WTC11 (cell line): ENCODE data around the gene CYBB. TPM values are rescaled to one million over a fixed set of nuclear protein-coding genes. Genes with fewer than 3 reads are reported as not detected.

Experiments
- ATAC-seq: fragments of 200-7000 bp; cut with Tn5 transposase; 2 replicates; pipeline ENCODE4 v1.10.0; 2021; ENCODE audit warnings: mild to moderate bottlenecking, moderate library complexity
- CTCF ChIA-PET: fragments of 300-600 bp; sonication (Branson Sonifier 250); formaldehyde crosslinking; loops from one replicate; lab custom pipeline; 2021; ENCODE audit warnings: antibody characterized with exemption; lab: Charles Lee
- POLR2A ChIA-PET: fragments of 350-600 bp; sonication (Branson Sonifier 250); formaldehyde crosslinking; loops from one replicate; lab custom pipeline; 2021; ENCODE audit warnings: antibody characterized with exemption; lab: Charles Lee
- DNase-seq: peaks from one replicate; pipeline ENCODE4 v3.0.0; 2021; ENCODE audit warnings: low spot score
- H3K27ac Mint-ChIP-seq: 2 replicates; pipeline ENCODE4 v1.8.0; 2021; ENCODE audit warnings: mixed read lengths
- H3K27me3 Mint-ChIP-seq: 2 replicates; pipeline ENCODE4 v1.8.0; 2021; ENCODE audit warnings: low read depth, mild to moderate bottlenecking, moderate library complexity, mixed read lengths
- H3K36me3 Mint-ChIP-seq: 2 replicates; pipeline ENCODE4 v1.8.0; 2021; ENCODE audit warnings: mixed read lengths
- H3K4me1 Mint-ChIP-seq: 2 replicates; pipeline ENCODE4 v1.8.0; 2022; ENCODE audit warnings: mixed read lengths
- H3K4me3 Mint-ChIP-seq: 2 replicates; pipeline ENCODE4 v1.8.0; 2021; ENCODE audit warnings: mild to moderate bottlenecking, moderate library complexity, mixed read lengths
- H3K9me3 Mint-ChIP-seq: 2 replicates; pipeline ENCODE4 v1.8.0; 2021; ENCODE audit warnings: mixed read lengths
- AFF4 ChIP-seq: sonication (generic); formaldehyde crosslinking; IDR thresholded peaks from 2 replicates; pipeline ENCODE4 v1.8.1; 2023; ENCODE audit warnings: mild to moderate bottlenecking, missing genetic modification reagents, borderline replicate concordance
- ARID4B ChIP-seq: sonication (generic); formaldehyde crosslinking; IDR thresholded peaks from 2 replicates; pipeline ENCODE4 v1.8.0; 2023; ENCODE audit warnings: missing genetic modification reagents, mild to moderate bottlenecking, borderline replicate concordance
- ATF6 ChIP-seq: sonication (generic); formaldehyde crosslinking; IDR thresholded peaks from 2 replicates; pipeline ENCODE4 v1.8.1; 2023; ENCODE audit warnings: mild to moderate bottlenecking, missing genetic modification reagents
- CDX4 ChIP-seq: fragments of 250-450 bp; sonication (Bioruptor Pico); IDR thresholded peaks from 2 replicates; pipeline ENCODE4 v1.9.0; 2021; ENCODE audit warnings: moderate library complexity, mild to moderate bottlenecking, inconsistent platforms, borderline replicate concordance
- E2F1 ChIP-seq: sonication (generic); formaldehyde crosslinking; IDR thresholded peaks from 2 replicates; pipeline ENCODE4 v1.8.0; 2022; ENCODE audit warnings: mild to moderate bottlenecking, missing genetic modification reagents
- FOXJ3 ChIP-seq: sonication (generic); formaldehyde crosslinking; IDR thresholded peaks from 2 replicates; pipeline ENCODE4 v1.9.0; 2021; ENCODE audit warnings: missing genetic modification reagents, mild to moderate bottlenecking, borderline replicate concordance
- FOXK1 ChIP-seq: sonication (generic); formaldehyde crosslinking; IDR thresholded peaks from 2 replicates; pipeline ENCODE4 v1.8.0; 2022; ENCODE audit warnings: mild to moderate bottlenecking, moderate library complexity, missing genetic modification reagents
- GABPB1 ChIP-seq: sonication (generic); formaldehyde crosslinking; IDR thresholded peaks from 2 replicates; pipeline ENCODE4 v1.8.1; 2023; ENCODE audit warnings: mild to moderate bottlenecking, missing genetic modification reagents
- GRHL2 ChIP-seq: fragments of 250-450 bp; sonication (Bioruptor Pico); IDR thresholded peaks from 2 replicates; pipeline ENCODE4 v1.8.0; 2022; ENCODE audit warnings: mild to moderate bottlenecking, moderate library complexity; ENCODE audit not compliant: insufficient replicate concordance, severe bottlenecking
- GTF2I ChIP-seq: fragments of 250-450 bp; sonication (Bioruptor Pico); conservative IDR thresholded peaks from 2 replicates; pipeline ENCODE4 v1.4.0; 2021; ENCODE audit warnings: mild to moderate bottlenecking
- NFYB ChIP-seq: sonication (generic); formaldehyde crosslinking; conservative IDR thresholded peaks from 2 replicates; pipeline ENCODE4 v1.8.0; 2022; ENCODE audit warnings: low read depth, missing genetic modification reagents
- NR2C2 ChIP-seq: sonication (generic); formaldehyde crosslinking; IDR thresholded peaks from 2 replicates; pipeline ENCODE4 v1.8.0; 2022; ENCODE audit warnings: mild to moderate bottlenecking, missing genetic modification reagents
- OVOL2 ChIP-seq: fragments of 250-450 bp; sonication (Bioruptor Pico); IDR thresholded peaks from 2 replicates; pipeline ENCODE4 v1.9.0; 2021; ENCODE audit warnings: mild to moderate bottlenecking, borderline replicate concordance
- PRRX2 ChIP-seq: fragments of 250-450 bp; sonication (Bioruptor Pico); IDR thresholded peaks from 2 replicates; pipeline ENCODE4 v1.8.0; 2021; ENCODE audit warnings: mild to moderate bottlenecking
- SP1 ChIP-seq: sonication (generic); formaldehyde crosslinking; conservative IDR thresholded peaks from 2 replicates; pipeline ENCODE4 v1.8.1; 2022; ENCODE audit warnings: missing genetic modification reagents
- STAT6 ChIP-seq: sonication (generic); formaldehyde crosslinking; conservative IDR thresholded peaks from 2 replicates; pipeline ENCODE4 v1.8.1; 2023; ENCODE audit warnings: mild to moderate bottlenecking, low read depth, missing genetic modification reagents, moderate library complexity
- ZNF219 ChIP-seq: sonication (generic); formaldehyde crosslinking; IDR thresholded peaks from 2 replicates; pipeline ENCODE4 v1.8.0; 2023; ENCODE audit warnings: missing genetic modification reagents, mild to moderate bottlenecking, borderline replicate concordance
- ZNF263 ChIP-seq: sonication (generic); formaldehyde crosslinking; IDR thresholded peaks from 2 replicates; pipeline ENCODE4 v1.8.1; 2022; ENCODE audit warnings: low read depth, mild to moderate bottlenecking, moderate library complexity, missing genetic modification reagents
- ZNF396 ChIP-seq: fragments of 250-450 bp; sonication (Bioruptor Pico); IDR thresholded peaks from 2 replicates; pipeline ENCODE4 v1.8.0; 2021; ENCODE audit warnings: mild to moderate bottlenecking, moderate library complexity, borderline replicate concordance
- total RNA-seq: library from RNA; stranded (reverse); gene quantifications from 3 replicates; pipeline ENCODE4 v1.2.3, GENCODE V29; 2021

CYBB gene
- total RNA-seq, 1 experiment from 2014 or later: 0.22 TPM

- H3K4me3 Mint-ChIP-seq: no peak overlapping the region
- ATAC-seq (no peak), DNase-seq (no peak)
- no peaks in the 10 kb centered on the region for H3K4me1 Mint-ChIP-seq
- ChIA-PET POLR2A (no interaction called here), CTCF (no interaction called here)
- H3K36me3 Mint-ChIP-seq: no peaks in the 10 kb centered on the region
- H3K27me3 Mint-ChIP-seq: no peaks in the 10 kb centered on the region
- no peaks in the 10 kb centered on the region for H3K9me3 Mint-ChIP-seq
- no peak overlapping the region for H3K27ac Mint-ChIP-seq
- no peak for TF ChIP-seq GRHL2 (CRISPR knock-in tag)
- TF ChIP-seq NR2C2: no peak
- no peak for TF ChIP-seq ZNF219 (CRISPR knock-in tag)
- no peak for TF ChIP-seq OVOL2
Measured at GRCh38 chrX:37818031-37818430, 38.2 kb downstream of the CYBB start.

- Mint-ChIP-seq H3K27me3 (no peaks in the 10 kb centered on the region), H3K4me3 (no peak overlapping the region), H3K27ac (no peak overlapping the region), H3K36me3 (no peaks in the 10 kb centered on the region), H3K4me1 (peaks cover 6% of the 10 kb centered on the region; the same call in 1 of the 2 replicates)
- no peak for ATAC-seq
- no peak for DNase-seq
- ChIA-PET CTCF (no interaction called here), POLR2A (no interaction called here)
- no peak for TF ChIP-seq PRRX2 (CRISPR knock-in tag)
- no peak for TF ChIP-seq NFYB
- TF ChIP-seq FOXJ3 (CRISPR knock-in tag): no peak
- no peak for TF ChIP-seq STAT6 (CRISPR knock-in tag)
- TF ChIP-seq SP1 (CRISPR knock-in tag): no peak
- TF ChIP-seq GABPB1 (CRISPR knock-in tag): no peak
- TF ChIP-seq CDX4 (CRISPR knock-in tag): no peak
- TF ChIP-seq E2F1: no peak
- no peak for TF ChIP-seq GTF2I (CRISPR knock-in tag)
- TF ChIP-seq ZNF263 (CRISPR knock-in tag): no peak
- no peak for TF ChIP-seq ARID4B (CRISPR knock-in tag)
- TF ChIP-seq FOXK1 (CRISPR knock-in tag): no peak
- TF ChIP-seq ZNF396: no peak
- TF ChIP-seq ATF6 (CRISPR knock-in tag): no peak
- TF ChIP-seq AFF4 (CRISPR knock-in tag): no peak
- TF ChIP-seq, all 79 proteins: peak for 0
- H3K9me3 Mint-ChIP-seq: no peaks in the 10 kb centered on the region
Measured at GRCh38 chrX:37820646-37821045, 40.8 kb downstream of the CYBB start.
